ENCODE results near the gene CLEC4G. TPM values are rescaled to one million over a fixed set of nuclear protein-coding genes. Genes with fewer than 3 reads are reported as not detected.

CLEC4G gene
- total RNA-seq, 1 experiment from 2014 or later, result 0.55 TPM

- CTCF ChIA-PET, result interaction anchor here (1.4 kb wide), 2 partner anchors 57 to 175 kb away, joined by 4 read pairs; no protein-coding TSS in a partner anchor
- H3K9me3 Mint-ChIP-seq, result peaks cover 2% of the 10 kb centered on the region
- TF ChIP-seq CDX4 (CRISPR knock-in tag; IDR thresholded peaks at IDR 0.05; ENCODE audit: borderline replicate concordance) (no peak), ZNF532 (CRISPR knock-in tag; IDR thresholded peaks at IDR 0.05; ENCODE audit: borderline replicate concordance) (no peak), FOXP1 (CRISPR knock-in tag; IDR thresholded peaks at IDR 0.05; ENCODE audit: borderline replicate concordance) (no peak), HMGXB4 (CRISPR knock-in tag; IDR thresholded peaks at IDR 0.05) (no peak), GABPB1 (CRISPR knock-in tag; IDR thresholded peaks at IDR 0.05) (no peak), ZBTB43 (CRISPR knock-in tag; IDR thresholded peaks at IDR 0.05) (no peak), HMGA2 (CRISPR knock-in tag; IDR thresholded peaks at IDR 0.05) (no peak), ETV6 (CRISPR knock-in tag; IDR thresholded peaks at IDR 0.05) (no peak), FOXJ3 (CRISPR knock-in tag; IDR thresholded peaks at IDR 0.05; ENCODE audit: borderline replicate concordance) (no peak)
- TF ChIP-seq, protein P1, sequence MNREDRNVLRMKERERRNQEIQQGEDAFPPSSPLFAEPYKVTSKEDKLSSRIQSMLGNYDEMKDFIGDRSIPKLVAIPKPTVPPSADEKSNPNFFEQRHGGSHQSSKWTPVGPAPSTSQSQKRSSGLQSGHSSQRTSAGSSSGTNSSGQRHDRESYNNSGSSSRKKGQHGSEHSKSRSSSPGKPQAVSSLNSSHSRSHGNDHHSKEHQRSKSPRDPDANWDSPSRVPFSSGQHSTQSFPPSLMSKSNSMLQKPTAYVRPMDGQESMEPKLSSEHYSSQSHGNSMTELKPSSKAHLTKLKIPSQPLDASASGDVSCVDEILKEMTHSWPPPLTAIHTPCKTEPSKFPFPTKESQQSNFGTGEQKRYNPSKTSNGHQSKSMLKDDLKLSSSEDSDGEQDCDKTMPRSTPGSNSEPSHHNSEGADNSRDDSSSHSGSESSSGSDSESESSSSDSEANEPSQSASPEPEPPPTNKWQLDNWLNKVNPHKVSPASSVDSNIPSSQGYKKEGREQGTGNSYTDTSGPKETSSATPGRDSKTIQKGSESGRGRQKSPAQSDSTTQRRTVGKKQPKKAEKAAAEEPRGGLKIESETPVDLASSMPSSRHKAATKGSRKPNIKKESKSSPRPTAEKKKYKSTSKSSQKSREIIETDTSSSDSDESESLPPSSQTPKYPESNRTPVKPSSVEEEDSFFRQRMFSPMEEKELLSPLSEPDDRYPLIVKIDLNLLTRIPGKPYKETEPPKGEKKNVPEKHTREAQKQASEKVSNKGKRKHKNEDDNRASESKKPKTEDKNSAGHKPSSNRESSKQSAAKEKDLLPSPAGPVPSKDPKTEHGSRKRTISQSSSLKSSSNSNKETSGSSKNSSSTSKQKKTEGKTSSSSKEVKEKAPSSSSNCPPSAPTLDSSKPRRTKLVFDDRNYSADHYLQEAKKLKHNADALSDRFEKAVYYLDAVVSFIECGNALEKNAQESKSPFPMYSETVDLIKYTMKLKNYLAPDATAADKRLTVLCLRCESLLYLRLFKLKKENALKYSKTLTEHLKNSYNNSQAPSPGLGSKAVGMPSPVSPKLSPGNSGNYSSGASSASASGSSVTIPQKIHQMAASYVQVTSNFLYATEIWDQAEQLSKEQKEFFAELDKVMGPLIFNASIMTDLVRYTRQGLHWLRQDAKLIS (CRISPR knock-in tag; IDR thresholded peaks at IDR 0.05; ENCODE audit: borderline replicate concordance), result no peak
These were observed 11.1 kb upstream of the CLEC4G start for GRCh38 chr19:7742991-7743390.

GRCh38 chr19:7742575-7742974 is 10.7 kb upstream of the CLEC4G start:
- no peak for TF ChIP-seq FOXP4 (CRISPR knock-in tag; IDR thresholded peaks at IDR 0.05)
- TF ChIP-seq, protein P2, sequence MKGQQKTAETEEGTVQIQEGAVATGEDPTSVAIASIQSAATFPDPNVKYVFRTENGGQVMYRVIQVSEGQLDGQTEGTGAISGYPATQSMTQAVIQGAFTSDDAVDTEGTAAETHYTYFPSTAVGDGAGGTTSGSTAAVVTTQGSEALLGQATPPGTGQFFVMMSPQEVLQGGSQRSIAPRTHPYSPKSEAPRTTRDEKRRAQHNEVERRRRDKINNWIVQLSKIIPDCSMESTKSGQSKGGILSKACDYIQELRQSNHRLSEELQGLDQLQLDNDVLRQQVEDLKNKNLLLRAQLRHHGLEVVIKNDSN (CRISPR knock-in tag; IDR thresholded peaks at IDR 0.05), result no peak
- no peak for TF ChIP-seq E2F5 (CRISPR knock-in tag; IDR thresholded peaks at IDR 0.05)
- TF ChIP-seq NR1H2 (CRISPR knock-in tag; IDR thresholded peaks at IDR 0.05), result no peak
- no peak for TF ChIP-seq NFE2L1 (CRISPR knock-in tag; IDR thresholded peaks at IDR 0.05)
- TF ChIP-seq TEAD4 (CRISPR knock-in tag; IDR thresholded peaks at IDR 0.05), result no peak
- TF ChIP-seq KAT7 (CRISPR knock-in tag; IDR thresholded peaks at IDR 0.05; ENCODE audit: borderline replicate concordance), result no peak
- TF ChIP-seq GRHL2 (CRISPR knock-in tag; IDR thresholded peaks at IDR 0.05; ENCODE audit: insufficient replicate concordance, severe bottlenecking), result no peak
- H3K27ac Mint-ChIP-seq, result no peak overlapping the region
- ChIA-PET CTCF (interaction anchor here (1.4 kb wide), 1 partner anchor 57 kb away, joined by 4 read pairs; no protein-coding TSS in a partner anchor), POLR2A (no interaction called here)
- H3K4me1 Mint-ChIP-seq, result peaks cover 6% of the 10 kb centered on the region
- H3K4me3 Mint-ChIP-seq, result no peak overlapping the region
- DNase-seq (ENCODE audit: low spot score), result no peak
- no peaks in the 10 kb centered on the region for H3K36me3 Mint-ChIP-seq
- H3K27me3 Mint-ChIP-seq (ENCODE audit: low read depth), result peaks cover 19% of the 10 kb centered on the region
- no peaks in the 10 kb centered on the region for H3K9me3 Mint-ChIP-seq
- ATAC-seq, result no peak

More at GRCh38 chr19:7742991-7743390, 11.1 kb upstream of the CLEC4G start:
- no peak overlapping the region for H3K4me3 Mint-ChIP-seq
- H3K36me3 Mint-ChIP-seq, result no peaks in the 10 kb centered on the region; the same call in 1 of the 2 replicates
- peaks cover 10% of the 10 kb centered on the region for H3K4me1 Mint-ChIP-seq
- DNase-seq (ENCODE audit: low spot score), result no peak
- no peak overlapping the region for H3K27ac Mint-ChIP-seq
- ATAC-seq, result no peak
- peaks cover 15% of the 10 kb centered on the region for H3K27me3 Mint-ChIP-seq (ENCODE audit: low read depth)
- POLR2A ChIA-PET, result no interaction called here
